H1 (cell line): ENCODE measurements around the gene CALR. TPM values are rescaled to one million over a fixed set of nuclear protein-coding genes. Genes with fewer than 3 reads are reported as not detected.

Source experiments
- CTCF ChIA-PET: fragments of 300-600 bp; sonication (Branson Sonifier 250); formaldehyde crosslinking; loops from one replicate; lab custom pipeline; 2021; ENCODE audit not compliant: partially characterized antibody; lab: Charles Lee
- POLR2A ChIA-PET: fragments of 300-600 bp; sonication (Branson Sonifier 250); formaldehyde crosslinking; loops from one replicate; lab custom pipeline; 2021; ENCODE audit warnings: inconsistent platforms; ENCODE audit not compliant: partially characterized antibody; lab: Charles Lee
- DNase-seq, 2 experiments: peaks; one replicate each; pipeline versions ENCODE4 v3.0.0 to v3.0.0-alpha.2; 2010 to 2022; ENCODE audit warnings: low spot score in 2 of 2, low read depth in 1 of 2, mixed read lengths in 1 of 2
- FAIRE-seq: peaks from 2 replicates; lab custom pipeline; 2011; peaks lifted over from hg19 to GRCh38; lab: Jason Lieb, UNC
- H2AFZ ChIP-seq: 2 replicates; pipeline ENCODE4 v1.8.1; 2012; ENCODE audit warnings: low read length, inconsistent platforms
- H2AK5ac ChIP-seq: 2 replicates; pipeline ENCODE4 v1.6.1; 2013; ENCODE audit warnings: low read depth, low read length
- H2BK120ac ChIP-seq: replicated peaks from 2 replicates; pipeline ENCODE3; 2013; ENCODE audit warnings: low read depth, low read length, inconsistent platforms
- H2BK12ac ChIP-seq: 2 replicates; pipeline ENCODE4 v1.6.1; 2013; ENCODE audit warnings: low read depth, low read length
- H2BK15ac ChIP-seq: 2 replicates; pipeline ENCODE4 v1.6.1; 2013; ENCODE audit warnings: low read length
- H2BK20ac ChIP-seq: 2 replicates; pipeline ENCODE4 v1.6.1; 2013; ENCODE audit warnings: low read length
- H2BK5ac ChIP-seq: 2 replicates; pipeline ENCODE4 v1.6.1; 2013; ENCODE audit warnings: low read depth, low read length
- H3K14ac ChIP-seq: 2 replicates; pipeline ENCODE4 v1.6.1; 2013; ENCODE audit warnings: inconsistent platforms; ENCODE audit not compliant: insufficient read length
- H3K18ac ChIP-seq: 2 replicates; pipeline ENCODE4 v1.6.1; 2013; ENCODE audit warnings: low read length; ENCODE audit errors: extremely low read depth
- H3K23ac ChIP-seq: 2 replicates; pipeline ENCODE4 v1.6.1; 2013; ENCODE audit warnings: inconsistent platforms; ENCODE audit not compliant: insufficient read length
- H3K23me2 ChIP-seq: 2 replicates; pipeline ENCODE4 v1.6.1; 2013; ENCODE audit warnings: low read depth, low read length
- H3K27ac ChIP-seq: 2 replicates; pipeline ENCODE4 v1.6.1; 2011; ENCODE audit warnings: low read depth, low read length, inconsistent platforms
- H3K27me3 ChIP-seq, 4 experiments: replicated peaks in 1 of 4; 1 replicate in 1 of 4; 2 replicates in 3 of 4; pipeline versions ENCODE4 v1.6.1 to v1.8.1; 2011 to 2013; ENCODE audit warnings: low read length in 3 of 4, mild to moderate bottlenecking in 3 of 4, inconsistent platforms in 2 of 4, mixed read lengths in 2 of 4, moderate library complexity in 1 of 4; ENCODE audit not compliant: control insufficient read depth in 3 of 4, insufficient read depth in 3 of 4; ENCODE audit errors: extremely low read depth in 1 of 4
- H3K36me3 ChIP-seq, 4 experiments: 2 replicates each; pipeline versions ENCODE4 v1.6.1 to v1.8.1; 2011 to 2013; ENCODE audit warnings: mild to moderate bottlenecking in 4 of 4, low read length in 3 of 4, moderate library complexity in 2 of 4, control low read depth in 1 of 4, inconsistent platforms in 1 of 4; ENCODE audit not compliant: insufficient read depth in 4 of 4, control insufficient read depth in 2 of 4
- H3K4ac ChIP-seq: replicated peaks from 2 replicates; pipeline ENCODE3; 2013; ENCODE audit warnings: low read length, low read depth, mixed read lengths, inconsistent platforms; ENCODE audit not compliant: insufficient read length
- H3K4me1 ChIP-seq, 4 experiments: replicated peaks in 1 of 4; 1 replicate in 1 of 4; 2 replicates in 3 of 4; pipeline versions ENCODE4 v1.6.1 to v1.8.1; 2011 to 2013; ENCODE audit warnings: low read length in 3 of 4, inconsistent platforms in 2 of 4, mixed read lengths in 1 of 4; ENCODE audit not compliant: insufficient read depth in 4 of 4, control insufficient read depth in 3 of 4
- H3K4me2 ChIP-seq, 2 experiments: 2 replicates each; pipeline versions ENCODE4 v1.6.1 to v1.8.1; 2011 to 2013; ENCODE audit warnings: low read depth in 2 of 2, low read length in 2 of 2, control low read depth in 1 of 2, inconsistent platforms in 1 of 2, mild to moderate bottlenecking in 1 of 2; ENCODE audit not compliant: insufficient read depth in 1 of 2
- H3K4me3 ChIP-seq, 4 experiments: fragments of 200-600, 300-600 bp in 1 of 4; sonication (generic), shearing (Covaris generic), sonication (Bioruptor Twin) in 1 of 4; 2 replicates each; pipeline versions ENCODE4 v1.5.1 to v1.8.1; 2011 to 2016; ENCODE audit warnings: low read length in 4 of 4, low read depth in 3 of 4, control low read depth in 2 of 4, inconsistent platforms in 2 of 4, mild to moderate bottlenecking in 2 of 4, mixed read lengths in 1 of 4, moderate library complexity in 1 of 4; ENCODE audit not compliant: insufficient read depth in 2 of 4; ENCODE audit errors: extremely low read depth in 1 of 4
- H3K56ac ChIP-seq: replicated peaks from 2 replicates; pipeline ENCODE3; 2013; ENCODE audit warnings: low read depth, mild to moderate bottlenecking, mixed read lengths, low read length, inconsistent platforms; ENCODE audit not compliant: insufficient read length
- H3K79me1 ChIP-seq: 2 replicates; pipeline ENCODE4 v1.6.1; 2013; ENCODE audit warnings: low read depth, low read length, control low read depth
- H3K79me2 ChIP-seq, 2 experiments: 2 replicates each; pipeline versions ENCODE4 v1.6.1 to v1.8.1; 2012 to 2013; ENCODE audit warnings: low read length in 2 of 2, mild to moderate bottlenecking in 2 of 2, inconsistent platforms in 1 of 2; ENCODE audit not compliant: insufficient read depth in 2 of 2, control insufficient read depth in 1 of 2
- H3K9ac ChIP-seq, 4 experiments: replicated peaks in 1 of 4; 1 replicate in 1 of 4; 2 replicates in 3 of 4; pipeline versions ENCODE4 v1.6.1 to v1.8.1; 2011 to 2013; ENCODE audit warnings: low read depth in 3 of 4, low read length in 3 of 4, control low read depth in 2 of 4, mild to moderate bottlenecking in 2 of 4, moderate library complexity in 2 of 4, inconsistent platforms in 1 of 4; ENCODE audit errors: extremely low read depth in 1 of 4
- H3K9me3 ChIP-seq, 2 experiments: 2 replicates each; pipeline versions ENCODE4 v1.6.1 to v1.8.1; 2012 to 2013; ENCODE audit warnings: mild to moderate bottlenecking in 2 of 2, moderate library complexity in 2 of 2, control low read depth in 1 of 2, inconsistent platforms in 1 of 2, low read depth in 1 of 2, low read length in 1 of 2, mixed read lengths in 1 of 2; ENCODE audit not compliant: insufficient read depth in 2 of 2
- H4K20me1 ChIP-seq, 2 experiments: replicated peaks in 1 of 2; 2 replicates each; pipeline versions ENCODE3 to v1.8.1; 2011 to 2013; ENCODE audit warnings: inconsistent platforms in 2 of 2, low read length in 2 of 2, mild to moderate bottlenecking in 1 of 2; ENCODE audit not compliant: insufficient read depth in 2 of 2, control insufficient read depth in 1 of 2
- H4K5ac ChIP-seq: 2 replicates; pipeline ENCODE4 v1.6.1; 2013; ENCODE audit warnings: low read length, low read depth, mixed read lengths, inconsistent platforms; ENCODE audit not compliant: insufficient read length
- H4K8ac ChIP-seq: 2 replicates; pipeline ENCODE4 v1.8.0; 2013; ENCODE audit warnings: mild to moderate bottlenecking, moderate library complexity, low read length, inconsistent platforms; ENCODE audit not compliant: insufficient read depth; ENCODE audit errors: extremely low read depth
- H4K91ac ChIP-seq: replicated peaks from 2 replicates; pipeline ENCODE3; 2013; ENCODE audit warnings: low read length, mixed read lengths, inconsistent platforms; ENCODE audit not compliant: insufficient read length
- ASH2L ChIP-seq: fragments of 200-600, 300-600 bp; sonication (generic); IDR thresholded peaks from one replicate; pipeline ENCODE4 v1.7.1; 2017; ENCODE audit warnings: low read length
- JUND ChIP-seq: IDR thresholded peaks from 2 replicates; pipeline ENCODE4 v1.6.1; 2011; ENCODE audit warnings: mild to moderate bottlenecking, improper control_type of control experiment, low read length
- KDM4A ChIP-seq: IDR thresholded peaks from one replicate; pipeline ENCODE4 v1.7.1; 2012; ENCODE audit warnings: low read depth, mild to moderate bottlenecking, moderate library complexity, low read length, inconsistent platforms; ENCODE audit not compliant: severe bottlenecking
- PHF8 ChIP-seq: fragments of 200-600 bp; sonication (generic); conservative IDR thresholded peaks from 2 replicates; pipeline ENCODE4 v1.7.1; 2012; ENCODE audit warnings: low read depth, mild to moderate bottlenecking, inconsistent platforms, low read length, moderate library complexity
- POLR2AphosphoS5 ChIP-seq: IDR thresholded peaks from 2 replicates; pipeline ENCODE4 v1.6.1; 2011; ENCODE audit warnings: low read depth, low read length
- SAP30 ChIP-seq: fragments of 300-600 bp; sonication (generic); IDR thresholded peaks from 2 replicates; pipeline ENCODE4 v1.7.1; 2012; ENCODE audit warnings: low read length, moderate library complexity, mild to moderate bottlenecking, inconsistent platforms; ENCODE audit not compliant: insufficient read depth, insufficient replicate concordance
- SIN3A ChIP-seq, 2 experiments: IDR thresholded peaks in 1 of 2; conservative IDR thresholded peaks in 1 of 2; 2 replicates each; pipeline ENCODE4 v1.6.1; 2011 to 2012; ENCODE audit warnings: low read length in 2 of 2, improper control_type of control experiment in 1 of 2, low read depth in 1 of 2, mild to moderate bottlenecking in 1 of 2
- SP1 ChIP-seq: IDR thresholded peaks from 2 replicates; pipeline ENCODE4 v1.6.1; 2011; ENCODE audit warnings: low read depth, low read length
- SP4 ChIP-seq: IDR thresholded peaks from 2 replicates; pipeline ENCODE4 v1.6.1; 2012; ENCODE audit warnings: low read length, inconsistent platforms
- TAF7 ChIP-seq: optimal IDR thresholded peaks from 2 replicates; pipeline ENCODE3; 2011; ENCODE audit warnings: low read depth, mild to moderate bottlenecking, inconsistent platforms, low read length, moderate library complexity, borderline replicate concordance
- TBP ChIP-seq: IDR thresholded peaks from 2 replicates; pipeline ENCODE4 v1.6.1; 2011; ENCODE audit warnings: low read depth, low read length, improper control_type of control experiment
- WGBS, 2 experiments: shearing (Covaris generic) in 1 of 2; methylation state at CpG; one replicate each; pipeline versions ENCODE4 v1.1.6 to v1.1.7; 2013 to 2015; ENCODE audit warnings: low lambda C conversion rate in 2 of 2, mixed read lengths in 2 of 2, inconsistent platforms in 1 of 2, low coverage in 1 of 2, missing lambda C conversion rate in 1 of 2; ENCODE audit not compliant: insufficient replicate concordance in 2 of 2, insufficient coverage in 1 of 2, insufficient read length in 1 of 2; ENCODE audit errors: extremely low coverage in 1 of 2, missing lambda C conversion rate in 1 of 2; 5-methylcytosine and 5-hydroxymethylcytosine counted together
- polyA plus RNA-seq, 7 experiments: library from polyadenylated mRNA; depleted of rRNA in 3 of 7; stranded (reverse) in 5 of 7; unstranded in 2 of 7; fragments of >200 nt in 5 of 7; fragments of 200-250 nt in 2 of 7; gene quantifications; 1 replicate in 5 of 7; 2 replicates in 1 of 7; 4 replicates in 1 of 7; pipeline versions ENCODE4 v1.2.1 to v1.2.3, GENCODE V29; 2011 to 2013; ENCODE audit warnings: missing spikeins in 2 of 7, mixed read lengths in 2 of 7
- total RNA-seq: library from RNA; stranded (reverse); fragmentation: NEBNext Ultra II Directional; extraction: Animal tissue kit (Norgen Biotek cat#: 25700); gene quantifications from 2 replicates; pipeline ENCODE4 v1.2.1, GENCODE V29; 2021

CALR gene
- total and polyA plus RNA-seq, 2 of the 8 experiments (the other 6 are each of a cell fraction or from before 2014, with no cell fraction given) = 591 to 1,155 TPM

GRCh38 chr19:12938779-12939601 is 581 bp downstream of the CALR start:
- 8% methylated on average over 51 of the region's 54 CpGs; no CpG with 5 or more reads in 1 of the 2 experiments for WGBS, 2 experiments
- Histone ChIP-seq H3K23ac (no peak overlapping the region), H3K14ac (no peak overlapping the region), H3K4me1 (peaks cover 0 to 23% (median 13%) of the 10 kb centered on the region in 4 experiments; a peak in 6 of 7 replicates), H3K4ac (peak overlapping the region; percentile 19), H3K27ac (peak overlapping the region; percentile 32; the same call in 1 of the 2 replicates), H4K20me1 (peaks cover 12 to 18% of the 10 kb centered on the region in 2 experiments), H3K18ac (no peak overlapping the region; the same call in 1 of the 2 replicates), H2AK5ac (no peak overlapping the region), H3K9me3 (no peaks in the 10 kb centered on the region), H2AFZ (no peak overlapping the region), H2BK5ac (peak overlapping the region; percentile 75; the same call in 1 of the 2 replicates), H2BK12ac (no peak overlapping the region), H3K79me1 (no peaks in the 10 kb centered on the region; the same call in 1 of the 2 replicates), H4K5ac (peak overlapping the region; percentile 7), H2BK15ac (no peak overlapping the region), H3K4me2 (peak overlapping the region; percentile 75 to 90), H3K4me3 (peak overlapping the region; percentile 68 to 97 (median 93)), H2BK120ac (no peak overlapping the region), H4K91ac (peak overlapping the region; percentile 68), H3K79me2 (peaks cover 13 to 26% of the 10 kb centered on the region in 2 experiments), H3K9ac (peak overlapping the region; percentile 42 to 95 (median 80)), H3K56ac (peak overlapping the region; percentile 21), H3K23me2 (peaks cover 11% of the 10 kb centered on the region; the same call in 1 of the 2 replicates), H2BK20ac (no peak overlapping the region), H3K27me3 (no peaks in the 10 kb centered on the region), H3K36me3 (peaks cover 19 to 48% (median 36%) of the 10 kb centered on the region in 4 experiments), H4K8ac (peak overlapping the region; percentile 47)
- FAIRE-seq (no peak), DNase-seq (no peak)
- ChIA-PET POLR2A (interaction anchor here (0.7 to 3.3 kb wide), 15 partner anchors 7 to 211 kb away, joined by 3 to 71 read pairs (median 10); partner anchors contain the start of genes DNASE2, GADD45GIP1, GCDH and IER2), CTCF (interaction anchor here (0.6 to 2.1 kb wide), 3 partner anchors 26 to 78 kb away, joined by 3 to 9 read pairs (median 5); no protein-coding TSS in a partner anchor)
- TF ChIP-seq POLR2AphosphoS5 (no peak; the same call in 1 of the 2 replicates), TBP (no peak), SP4 (no peak), TAF7 (peak; percentile 30), SP1 (peak; percentile 40; the same call in 1 of the 2 replicates), SAP30 (no peak), KDM4A (peak; percentile 48), ASH2L (peak; percentile 27), SIN3A (conservative IDR thresholded peaks at IDR 0.05 in 1 of 2, IDR thresholded peaks at IDR 0.05 in 1 of 2; ENCODE audit: low read depth in 1 of 2, low read length in 2 of 2) (peak in 1 of 2 experiments; percentile 34; a peak in 1 of 4 replicates), PHF8 (peak; percentile 43; the same call in 1 of the 2 replicates), JUND (no peak)
